ENCODE results near the gene POLL. TPM values are rescaled to one million over a fixed set of nuclear protein-coding genes. Genes with fewer than 3 reads are reported as not detected.

Gene POLL
- total RNA-seq, 1 donor from 2014 or later = 27.8 TPM

DNA sequence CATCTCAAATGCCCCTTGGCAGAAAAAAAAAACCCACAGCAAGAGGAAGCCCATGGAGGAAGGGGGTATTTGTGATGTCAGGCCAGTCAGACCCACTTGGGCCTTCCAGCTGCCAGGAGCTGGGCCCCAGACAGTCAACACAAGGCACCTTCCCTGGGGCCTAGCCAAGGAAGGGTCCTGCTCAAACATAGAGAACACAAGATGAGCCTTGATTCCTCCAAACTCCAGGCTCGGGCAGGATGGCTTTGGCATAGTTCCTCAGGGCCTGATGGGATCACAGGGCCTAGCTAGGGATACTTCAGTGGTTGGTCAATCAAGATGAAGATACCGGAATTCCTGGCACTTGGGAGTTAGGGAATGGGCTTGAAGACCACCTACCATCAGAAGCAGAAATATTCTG, 30.8 kb upstream of the POLL start:
- DNase-seq (ENCODE audit: low read depth) = no peak
- H3K4me1 Mint-ChIP-seq (ENCODE audit: low read depth, unreplicated experiment) = peaks cover 5% of the 10 kb centered on the region

DNA sequence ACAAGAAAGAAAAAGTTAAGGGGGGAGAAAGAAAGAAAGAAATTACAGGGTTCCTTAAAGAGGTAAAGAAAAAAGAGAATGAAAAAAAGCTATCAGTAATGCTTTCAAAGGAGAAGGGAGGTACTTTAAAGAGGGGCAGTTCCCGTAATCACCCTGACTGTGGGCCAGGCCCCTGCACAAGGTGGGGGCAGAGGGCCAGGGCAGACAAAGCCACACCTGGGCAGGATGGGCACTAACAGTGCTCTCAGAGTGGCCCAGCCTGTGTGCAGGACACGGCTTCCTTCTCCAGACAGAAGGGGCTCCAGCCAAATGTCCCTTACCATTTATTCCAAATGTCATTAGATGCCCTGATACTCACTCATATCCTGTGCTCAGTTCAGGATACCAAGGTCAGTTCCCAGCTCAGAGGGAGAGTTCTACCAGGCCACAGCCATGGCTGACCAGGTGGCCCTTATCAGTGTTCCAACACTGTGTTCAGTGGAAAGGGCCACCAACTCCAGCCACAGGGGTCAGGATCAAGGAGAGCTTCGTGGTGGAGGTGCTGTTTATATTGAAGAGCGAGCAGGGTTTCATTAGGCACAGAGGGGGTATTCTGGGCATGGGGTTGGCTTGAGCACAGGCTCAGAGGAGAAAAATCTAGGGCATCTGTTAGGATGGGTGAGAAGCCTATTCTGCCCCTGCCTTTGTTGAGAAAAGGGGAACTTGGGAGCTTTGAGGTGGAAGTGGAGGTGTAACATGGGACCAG, 29.9 kb upstream of the POLL start:
- FAIRE-seq = no peak
- Histone ChIP-seq H3K9ac (ENCODE audit: low read length) (no peak overlapping the region), H3K4me1 (ENCODE audit: insufficient read depth, low read length) (no peaks in the 10 kb centered on the region), H4K20me1 (ENCODE audit: insufficient read depth, low read length) (peaks cover 14% of the 10 kb centered on the region), H3K9me3 (ENCODE audit: insufficient read depth, low read depth, low read length) (no peaks in the 10 kb centered on the region), H3K4me2 (ENCODE audit: low read length) (no peak overlapping the region), H3K4me3 (ENCODE audit: insufficient read depth, low read depth, low read length) (no peak overlapping the region), H3K27ac (ENCODE audit: low read depth, low read length) (no peak overlapping the region), H3K27me3 (ENCODE audit: insufficient read depth, low read length) (no peaks in the 10 kb centered on the region), H3K36me3 (ENCODE audit: insufficient read depth, low read length) (no peaks in the 10 kb centered on the region), H2AFZ (ENCODE audit: low read depth, low read length) (no peak overlapping the region), H3K79me2 (ENCODE audit: insufficient read depth, low read length) (no peaks in the 10 kb centered on the region)
- Mint-ChIP-seq H3K9me3 (ENCODE audit: unreplicated experiment) (no peaks in the 10 kb centered on the region), H3K4me1 (ENCODE audit: low read depth, unreplicated experiment) (peaks cover 5% of the 10 kb centered on the region), H3K27ac (ENCODE audit: unreplicated experiment) (no peak overlapping the region), H3K27me3 (ENCODE audit: low read depth, unreplicated experiment) (no peaks in the 10 kb centered on the region), H3K4me3 (ENCODE audit: unreplicated experiment) (no peak overlapping the region), H3K36me3 (ENCODE audit: low read depth, unreplicated experiment) (peaks cover 25% of the 10 kb centered on the region)
- DNase-seq (ENCODE audit: low read depth) = no peak
- no peak for TF ChIP-seq EZH2 (IDR thresholded peaks at IDR 0.05; ENCODE audit: insufficient read depth, low read length)
- TF ChIP-seq, protein P1, sequence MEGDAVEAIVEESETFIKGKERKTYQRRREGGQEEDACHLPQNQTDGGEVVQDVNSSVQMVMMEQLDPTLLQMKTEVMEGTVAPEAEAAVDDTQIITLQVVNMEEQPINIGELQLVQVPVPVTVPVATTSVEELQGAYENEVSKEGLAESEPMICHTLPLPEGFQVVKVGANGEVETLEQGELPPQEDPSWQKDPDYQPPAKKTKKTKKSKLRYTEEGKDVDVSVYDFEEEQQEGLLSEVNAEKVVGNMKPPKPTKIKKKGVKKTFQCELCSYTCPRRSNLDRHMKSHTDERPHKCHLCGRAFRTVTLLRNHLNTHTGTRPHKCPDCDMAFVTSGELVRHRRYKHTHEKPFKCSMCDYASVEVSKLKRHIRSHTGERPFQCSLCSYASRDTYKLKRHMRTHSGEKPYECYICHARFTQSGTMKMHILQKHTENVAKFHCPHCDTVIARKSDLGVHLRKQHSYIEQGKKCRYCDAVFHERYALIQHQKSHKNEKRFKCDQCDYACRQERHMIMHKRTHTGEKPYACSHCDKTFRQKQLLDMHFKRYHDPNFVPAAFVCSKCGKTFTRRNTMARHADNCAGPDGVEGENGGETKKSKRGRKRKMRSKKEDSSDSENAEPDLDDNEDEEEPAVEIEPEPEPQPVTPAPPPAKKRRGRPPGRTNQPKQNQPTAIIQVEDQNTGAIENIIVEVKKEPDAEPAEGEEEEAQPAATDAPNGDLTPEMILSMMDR (IDR thresholded peaks at IDR 0.05; ENCODE audit: insufficient read depth, low read depth, low read length) = no peak

More for the DNA sequence above, 30.8 kb upstream of the POLL start:
- H3K9me3 ChIP-seq (ENCODE audit: insufficient read depth, low read depth, low read length) = no peaks in the 10 kb centered on the region
- H3K36me3 Mint-ChIP-seq (ENCODE audit: low read depth, unreplicated experiment) = peaks cover 31% of the 10 kb centered on the region
- no peaks in the 10 kb centered on the region for H3K27me3 ChIP-seq (ENCODE audit: insufficient read depth, low read length)
- no peaks in the 10 kb centered on the region for H3K36me3 ChIP-seq (ENCODE audit: insufficient read depth, low read length)
- H3K27ac Mint-ChIP-seq (ENCODE audit: unreplicated experiment) = no peak overlapping the region
- no peaks in the 10 kb centered on the region for H3K27me3 Mint-ChIP-seq (ENCODE audit: low read depth, unreplicated experiment)
- no peak overlapping the region for H2AFZ ChIP-seq (ENCODE audit: low read depth, low read length)
- no peak overlapping the region for H3K4me3 ChIP-seq (ENCODE audit: insufficient read depth, low read depth, low read length)
- TF ChIP-seq, protein P1 (IDR thresholded peaks at IDR 0.05; ENCODE audit: insufficient read depth, low read depth, low read length) = no peak
- no peak for TF ChIP-seq EZH2 (IDR thresholded peaks at IDR 0.05; ENCODE audit: insufficient read depth, low read length)
- H3K9me3 Mint-ChIP-seq (ENCODE audit: unreplicated experiment) = no peaks in the 10 kb centered on the region
- H3K27ac ChIP-seq (ENCODE audit: low read depth, low read length) = no peak overlapping the region
- H3K4me3 Mint-ChIP-seq (ENCODE audit: unreplicated experiment) = no peak overlapping the region
- no peak overlapping the region for H3K4me2 ChIP-seq (ENCODE audit: low read length)
- FAIRE-seq = no peak
- no peaks in the 10 kb centered on the region for H3K79me2 ChIP-seq (ENCODE audit: insufficient read depth, low read length)
- no peak overlapping the region for H3K9ac ChIP-seq (ENCODE audit: low read length)
- H4K20me1 ChIP-seq (ENCODE audit: insufficient read depth, low read length) = peaks cover 14% of the 10 kb centered on the region
- no peaks in the 10 kb centered on the region for H3K4me1 ChIP-seq (ENCODE audit: insufficient read depth, low read length)
